ENCODE measurements around the gene CBLC.
A peak's percentile ranks its signal among the peaks of the same experiment; 100 is the strongest.

GRCh38 chr19:44752816-44753625 lies 24.7 kb upstream of the CBLC start:
- TF ChIP-seq POLR2AphosphoS5 (IDR thresholded peaks at IDR 0.05; ENCODE audit: low read depth, low read length) (peak; percentile 72), REST (IDR thresholded peaks at IDR 0.05; ENCODE audit: insufficient read depth in 1 of 2, low read depth in 2 of 2, low read length in 2 of 2) (peak; percentile 53 to 73; a peak in 3 of 4 replicates), TAF1 (IDR thresholded peaks at IDR 0.05; ENCODE audit: borderline replicate concordance, insufficient read depth, low read length) (peak; percentile 64; the same call in 1 of the 2 replicates), SIN3A (IDR thresholded peaks at IDR 0.05; ENCODE audit: borderline replicate concordance, insufficient read depth, low read length) (peak; percentile 99)
